Neuronal stem cell (in vitro differentiated cells): ENCODE measurements around the gene KRTAP22-1.

ENCODE experiments used
- DNase-seq: peaks from one replicate; pipeline ENCODE4 v3.0.0-alpha.2; 2013; ENCODE audit warnings: low spot score
- H2AFZ ChIP-seq: one replicate; pipeline ENCODE4 v1.6.1; 2013; ENCODE audit warnings: mild to moderate bottlenecking, low read length, inconsistent platforms
- H2AK5ac ChIP-seq: 2 replicates; pipeline ENCODE4 v1.6.1; 2013; ENCODE audit warnings: low read depth, mild to moderate bottlenecking, inconsistent platforms, low read length, moderate library complexity, mixed read lengths
- H2BK120ac ChIP-seq: 2 replicates; pipeline ENCODE4 v1.6.1; 2013; ENCODE audit warnings: low read depth, mild to moderate bottlenecking, inconsistent platforms, low read length, moderate library complexity, mixed read lengths
- H2BK12ac ChIP-seq: one replicate; pipeline ENCODE4 v1.6.1; 2013; ENCODE audit warnings: low read length, inconsistent platforms
- H2BK15ac ChIP-seq: 2 replicates; pipeline ENCODE4 v1.6.1; 2013; ENCODE audit warnings: mild to moderate bottlenecking, low read length, inconsistent platforms, mixed read lengths
- H2BK5ac ChIP-seq: one replicate; pipeline ENCODE4 v1.6.1; 2013; ENCODE audit warnings: inconsistent platforms, mild to moderate bottlenecking, low read length, moderate library complexity
- H3K14ac ChIP-seq: one replicate; pipeline ENCODE4 v1.6.1; 2013; ENCODE audit warnings: low read length, inconsistent platforms
- H3K18ac ChIP-seq: 2 replicates; pipeline ENCODE4 v1.6.1; 2013; ENCODE audit warnings: low read length, inconsistent platforms
- H3K23ac ChIP-seq: 2 replicates; pipeline ENCODE4 v1.6.1; 2013; ENCODE audit warnings: low read depth, mild to moderate bottlenecking, mixed read lengths, low read length, inconsistent platforms; ENCODE audit not compliant: poor library complexity
- H3K27ac ChIP-seq: replicated peaks from 3 replicates; pipeline ENCODE4 v1.5.1; 2013; ENCODE audit warnings: low read length, inconsistent platforms
- H3K27me3 ChIP-seq, 3 experiments: 2 replicates each; pipeline ENCODE4 v1.6.1; 2013; ENCODE audit warnings: low read length in 3 of 3, mild to moderate bottlenecking in 2 of 3, inconsistent platforms in 1 of 3, low read depth in 1 of 3, mixed read lengths in 1 of 3, moderate library complexity in 1 of 3; ENCODE audit not compliant: control insufficient read depth in 3 of 3, insufficient read depth in 3 of 3
- H3K36me3 ChIP-seq, 2 donors: replicated peaks in 1 of 2; 2 replicates each; pipeline ENCODE4 v1.6.1; 2013; ENCODE audit warnings: low read length in 2 of 2; ENCODE audit not compliant: control insufficient read depth in 2 of 2, insufficient read depth in 2 of 2
- H3K4ac ChIP-seq: 2 replicates; pipeline ENCODE4 v1.6.1; 2013; ENCODE audit warnings: inconsistent platforms, mild to moderate bottlenecking, low read length, moderate library complexity
- H3K4me1 ChIP-seq, 2 donors: 1 replicate in 1 of 2; 2 replicates in 1 of 2; pipeline ENCODE4 v1.6.1; 2013; ENCODE audit warnings: low read length in 2 of 2, low read depth in 1 of 2; ENCODE audit not compliant: control insufficient read depth in 2 of 2, insufficient read depth in 1 of 2
- H3K4me2 ChIP-seq: one replicate; pipeline ENCODE4 v1.6.1; 2013; ENCODE audit warnings: mild to moderate bottlenecking, low read length, inconsistent platforms; ENCODE audit not compliant: insufficient read depth, poor library complexity, severe bottlenecking
- H3K4me3 ChIP-seq, 2 donors: 2 replicates each; pipeline ENCODE4 v1.5.1; 2013; ENCODE audit warnings: low read length in 2 of 2, mild to moderate bottlenecking in 2 of 2, inconsistent platforms in 1 of 2, moderate library complexity in 1 of 2
- H3K79me1 ChIP-seq: one replicate; pipeline ENCODE4 v1.6.1; 2013; ENCODE audit warnings: low read depth, mild to moderate bottlenecking, inconsistent platforms, low read length, moderate library complexity
- H3K9ac ChIP-seq: one replicate; pipeline ENCODE4 v1.6.1; 2013; ENCODE audit warnings: mild to moderate bottlenecking, low read depth, low read length, inconsistent platforms; ENCODE audit not compliant: poor library complexity
- H3K9me3 ChIP-seq, 2 donors: replicated peaks in 1 of 2; 2 replicates each; pipeline versions ENCODE3 to v1.6.1; 2013; ENCODE audit warnings: low read length in 2 of 2, mild to moderate bottlenecking in 2 of 2, inconsistent platforms in 1 of 2, low read depth in 1 of 2, mixed read lengths in 1 of 2, moderate library complexity in 1 of 2; ENCODE audit not compliant: control insufficient read depth in 2 of 2, insufficient read depth in 1 of 2
- H4K8ac ChIP-seq: one replicate; pipeline ENCODE4 v1.6.1; 2013; ENCODE audit warnings: low read depth, mild to moderate bottlenecking, inconsistent platforms, low read length, moderate library complexity
- H4K91ac ChIP-seq: one replicate; pipeline ENCODE4 v1.6.1; 2013; ENCODE audit warnings: low read length, low read depth, mild to moderate bottlenecking, inconsistent platforms; ENCODE audit not compliant: poor library complexity
- WGBS, 2 donors: extraction: QIAGEN DNeasy Blood & Tissue Kit; methylation state at CpG; one replicate each; pipeline ENCODE4 v1.1.7; 2013; ENCODE audit warnings: missing lambda C conversion rate in 2 of 2, mixed read lengths in 1 of 2; ENCODE audit not compliant: insufficient read length in 2 of 2, insufficient replicate concordance in 1 of 2; ENCODE audit errors: extremely low coverage in 2 of 2; 5-methylcytosine and 5-hydroxymethylcytosine counted together

Gene KRTAP22-1

DNA sequence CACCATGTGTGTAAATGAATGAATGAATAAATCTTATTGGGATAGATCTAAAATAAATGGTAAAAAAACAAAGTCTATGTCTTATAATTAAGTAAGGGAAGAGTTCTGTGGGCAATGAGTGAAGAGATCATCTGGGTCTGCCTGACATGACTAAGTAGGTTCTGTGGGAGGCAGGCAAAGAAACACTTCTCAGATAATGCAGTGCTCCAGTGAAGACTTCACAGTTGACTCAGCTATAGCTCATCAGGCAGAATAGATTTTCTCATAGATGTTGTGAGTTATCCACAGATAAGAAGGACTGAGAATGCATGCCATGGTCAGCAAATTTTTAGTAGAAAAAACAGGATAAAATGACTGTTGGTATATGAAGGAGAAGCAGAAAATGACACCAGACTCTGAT, 23.1 kb upstream of the KRTAP22-1 start:
- H3K18ac ChIP-seq: no peak overlapping the region
- H2BK5ac ChIP-seq: no peak overlapping the region
- H2AFZ ChIP-seq: no peak overlapping the region
- H3K79me1 ChIP-seq: no peaks in the 10 kb centered on the region
- no peak overlapping the region for H4K91ac ChIP-seq
- H2BK120ac ChIP-seq: no peak overlapping the region
- no peak for DNase-seq
- no peak overlapping the region for H2AK5ac ChIP-seq
- H3K9ac ChIP-seq: no peak overlapping the region
- H3K23ac ChIP-seq: no peak overlapping the region
- peak overlapping the region; percentile 24 for H3K27ac ChIP-seq
- no peak overlapping the region for H3K14ac ChIP-seq
- no peak overlapping the region for H4K8ac ChIP-seq
- H3K4me2 ChIP-seq: no peak overlapping the region
- no peak overlapping the region for H3K4me3 ChIP-seq
- H3K27me3 ChIP-seq: no peaks in the 10 kb centered on the region
- H2BK12ac ChIP-seq: no peak overlapping the region
- H3K4ac ChIP-seq: no peak overlapping the region
- no peak overlapping the region for H2BK15ac ChIP-seq
- no peaks in the 10 kb centered on the region for H3K9me3 ChIP-seq
- no peaks in the 10 kb centered on the region for H3K36me3 ChIP-seq
- peaks cover 0 to 8% of the 10 kb centered on the region in 2 donors for H3K4me1 ChIP-seq

DNA sequence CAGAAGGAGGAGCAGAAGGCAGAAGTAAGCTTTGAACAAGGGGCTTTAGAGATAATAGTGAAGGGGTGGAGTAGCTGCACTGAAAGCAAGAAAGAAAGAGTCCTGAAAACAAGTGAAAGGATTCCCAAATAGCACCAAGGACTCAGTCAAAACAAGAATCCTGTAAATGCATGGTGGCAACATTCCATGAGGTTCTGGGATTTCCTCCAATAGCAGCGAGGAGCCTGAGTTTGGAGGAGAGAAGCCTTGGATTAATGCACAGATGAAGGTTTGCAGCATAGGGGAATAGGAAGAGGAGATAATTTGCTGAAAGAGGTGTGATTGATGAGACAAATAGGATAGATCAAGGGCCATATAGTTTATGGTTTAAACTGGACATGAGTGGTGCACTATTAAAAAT, 21.5 kb upstream of the KRTAP22-1 start:
- H3K14ac ChIP-seq: no peak overlapping the region
- no peak overlapping the region for H3K18ac ChIP-seq
- H4K91ac ChIP-seq: no peak overlapping the region
- no peaks in the 10 kb centered on the region for H3K79me1 ChIP-seq
- H3K23ac ChIP-seq: no peak overlapping the region
- no peak overlapping the region for H3K4me2 ChIP-seq
- H2BK5ac ChIP-seq: no peak overlapping the region
- peaks cover 0 to 13% of the 10 kb centered on the region in 2 donors for H3K4me1 ChIP-seq
- H2AFZ ChIP-seq: no peak overlapping the region
- no peak overlapping the region for H2BK15ac ChIP-seq
- H3K4me3 ChIP-seq: no peak overlapping the region
- H4K8ac ChIP-seq: no peak overlapping the region
- no peak overlapping the region for H2BK120ac ChIP-seq
- no peak overlapping the region for H3K27ac ChIP-seq
- H3K9ac ChIP-seq: no peak overlapping the region
- H3K4ac ChIP-seq: no peak overlapping the region
- DNase-seq: peak; percentile 29
- no peaks in the 10 kb centered on the region for H3K27me3 ChIP-seq
- no peak overlapping the region for H2AK5ac ChIP-seq
- H3K36me3 ChIP-seq: no peaks in the 10 kb centered on the region
- no peak overlapping the region for H2BK12ac ChIP-seq
- WGBS, 2 donors: no CpG with 5 or more reads among the region's 1 CpG
- no peaks in the 10 kb centered on the region for H3K9me3 ChIP-seq

DNA sequence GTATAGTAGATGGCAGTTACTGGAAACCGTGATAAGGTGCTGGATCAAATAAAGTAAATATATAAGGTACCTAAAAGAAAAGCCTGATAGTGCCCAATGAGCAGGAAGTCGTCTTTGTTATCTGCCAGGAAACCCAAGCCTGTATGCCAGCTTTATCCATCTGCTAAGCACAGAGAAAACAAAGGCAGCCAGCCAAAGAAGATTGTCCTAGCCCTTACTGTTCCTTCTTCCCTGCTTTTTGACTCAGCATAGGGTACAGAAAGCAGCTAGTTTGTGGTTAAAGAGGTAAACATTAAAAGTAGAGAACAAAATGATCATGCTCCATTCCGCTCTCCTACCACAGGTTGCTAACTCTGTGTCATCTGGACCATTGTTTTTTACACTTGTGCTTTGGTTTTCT, 20.8 kb upstream of the KRTAP22-1 start:
- no peak overlapping the region for H2AFZ ChIP-seq
- H4K91ac ChIP-seq: no peak overlapping the region
- H2AK5ac ChIP-seq: no peak overlapping the region
- H3K9me3 ChIP-seq: no peaks in the 10 kb centered on the region
- no peak overlapping the region for H2BK5ac ChIP-seq
- no peak overlapping the region for H2BK120ac ChIP-seq
- no peaks in the 10 kb centered on the region for H3K27me3 ChIP-seq
- no CpG with 5 or more reads among the region's 3 CpGs for WGBS, 2 donors
- peak overlapping the region; percentile 14 for H3K27ac ChIP-seq
- no peak overlapping the region for H3K4ac ChIP-seq
- DNase-seq: no peak
- H4K8ac ChIP-seq: no peak overlapping the region
- no peak overlapping the region for H3K14ac ChIP-seq
- peaks cover 0 to 13% of the 10 kb centered on the region in 2 donors for H3K4me1 ChIP-seq
- H3K4me2 ChIP-seq: no peak overlapping the region
- no peak overlapping the region for H3K4me3 ChIP-seq
- no peak overlapping the region for H3K9ac ChIP-seq
- no peak overlapping the region for H2BK12ac ChIP-seq
- H3K36me3 ChIP-seq: no peaks in the 10 kb centered on the region
- no peak overlapping the region for H3K23ac ChIP-seq
- no peaks in the 10 kb centered on the region for H3K79me1 ChIP-seq
- H3K18ac ChIP-seq: no peak overlapping the region
- H2BK15ac ChIP-seq: no peak overlapping the region

DNA sequence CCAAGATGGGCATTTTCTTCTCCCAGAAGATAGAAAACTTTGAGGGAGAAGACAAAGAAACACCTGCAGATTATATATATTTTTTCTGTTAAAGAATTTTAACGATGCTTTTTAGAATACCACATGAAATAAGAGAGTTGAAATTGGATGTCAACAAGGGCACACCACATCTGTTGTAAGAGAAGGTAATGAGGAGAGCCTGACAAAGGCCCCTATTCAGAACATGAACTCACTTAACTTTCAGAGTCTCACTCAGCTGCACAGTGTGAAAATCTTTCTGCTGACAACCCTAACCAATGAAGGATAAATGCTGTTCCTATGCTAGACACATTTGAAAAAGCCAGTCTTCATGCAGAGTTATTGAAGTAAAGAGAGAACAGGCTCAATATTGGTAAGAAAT, 18.0 kb upstream of the KRTAP22-1 start:
- H2BK5ac ChIP-seq: no peak overlapping the region
- WGBS, 2 donors: no CpG with 5 or more reads among the region's 1 CpG
- no peak overlapping the region for H2BK15ac ChIP-seq
- H3K27me3 ChIP-seq: no peaks in the 10 kb centered on the region
- H2AFZ ChIP-seq: no peak overlapping the region
- H2AK5ac ChIP-seq: no peak overlapping the region
- no peak overlapping the region for H3K23ac ChIP-seq
- peaks cover 0 to 13% of the 10 kb centered on the region in 2 donors for H3K4me1 ChIP-seq
- no peak overlapping the region for H3K4me3 ChIP-seq
- H3K27ac ChIP-seq: no peak overlapping the region
- no peak overlapping the region for H3K14ac ChIP-seq
- H3K36me3 ChIP-seq: no peaks in the 10 kb centered on the region
- no peak overlapping the region for H4K91ac ChIP-seq
- no peaks in the 10 kb centered on the region for H3K9me3 ChIP-seq
- H2BK120ac ChIP-seq: no peak overlapping the region
- no peak overlapping the region for H3K9ac ChIP-seq
- DNase-seq: peak; percentile 45
- H3K18ac ChIP-seq: no peak overlapping the region
- H2BK12ac ChIP-seq: no peak overlapping the region
- H3K4me2 ChIP-seq: no peak overlapping the region
- H3K4ac ChIP-seq: no peak overlapping the region
- no peaks in the 10 kb centered on the region for H3K79me1 ChIP-seq
- no peak overlapping the region for H4K8ac ChIP-seq
